HG03060 (cell line): ENCODE results near the gene C12orf76.

Experiments
- ATAC-seq: cut with Tn5 transposase; IDR thresholded peaks from one replicate; pipeline ENCODE4 v1.9.1; 2021; ENCODE audit warnings: low read depth, moderate number of reproducible peaks; ENCODE audit not compliant: unreplicated experiment

The C12orf76 gene

DNA sequence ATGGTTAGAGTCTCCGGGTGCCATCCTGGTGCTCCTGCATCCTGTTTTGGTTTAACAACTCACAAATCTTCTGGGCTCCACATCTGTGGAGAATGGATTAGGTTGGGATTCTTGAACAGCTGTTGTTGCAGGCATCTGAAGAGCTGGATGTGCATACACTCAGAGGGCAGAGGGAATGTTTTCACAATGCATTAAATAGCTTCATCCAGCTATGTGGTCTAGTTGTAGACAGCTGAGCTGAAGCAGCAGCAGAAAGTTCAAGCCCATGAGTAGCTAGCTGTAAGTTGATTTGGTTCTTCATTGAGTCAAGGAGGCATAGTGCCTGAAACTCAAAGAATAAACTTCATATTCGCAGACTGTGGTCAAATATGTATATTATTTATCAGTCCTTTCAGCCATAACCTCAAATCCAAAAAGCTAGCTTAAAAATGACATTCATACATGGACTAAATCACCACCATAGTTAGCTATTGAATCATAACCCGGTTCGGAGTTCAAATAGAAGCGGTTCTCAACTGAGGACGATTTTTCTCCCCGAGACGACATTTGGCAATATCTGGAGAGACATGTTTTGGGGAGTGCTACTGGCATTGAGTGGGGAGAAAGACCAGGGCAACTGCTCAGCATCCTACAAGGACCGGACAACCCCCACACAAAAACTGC lies 50.0 kb downstream of the C12orf76 start:
- ATAC-seq: peak; percentile 12

DNA sequence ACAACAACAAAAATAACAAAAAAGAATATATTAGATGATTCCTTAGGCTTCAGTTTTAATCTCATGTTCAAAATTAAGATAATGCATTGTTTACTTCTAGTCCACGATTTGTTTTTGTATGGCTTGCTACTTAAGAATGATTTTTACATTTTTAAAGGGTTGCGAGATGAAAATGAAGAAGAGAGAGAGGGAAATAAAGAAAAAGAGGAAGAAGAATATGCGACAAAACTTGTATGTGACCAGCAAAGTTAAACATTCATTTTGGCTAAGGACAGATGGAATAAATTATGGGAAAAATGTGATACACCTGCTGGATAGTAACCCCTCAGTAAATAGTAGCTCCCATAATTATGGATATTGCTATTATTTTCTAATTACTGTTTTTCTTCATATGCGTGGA lies 50.9 kb downstream of the C12orf76 start:
- ATAC-seq: no peak

DNA sequence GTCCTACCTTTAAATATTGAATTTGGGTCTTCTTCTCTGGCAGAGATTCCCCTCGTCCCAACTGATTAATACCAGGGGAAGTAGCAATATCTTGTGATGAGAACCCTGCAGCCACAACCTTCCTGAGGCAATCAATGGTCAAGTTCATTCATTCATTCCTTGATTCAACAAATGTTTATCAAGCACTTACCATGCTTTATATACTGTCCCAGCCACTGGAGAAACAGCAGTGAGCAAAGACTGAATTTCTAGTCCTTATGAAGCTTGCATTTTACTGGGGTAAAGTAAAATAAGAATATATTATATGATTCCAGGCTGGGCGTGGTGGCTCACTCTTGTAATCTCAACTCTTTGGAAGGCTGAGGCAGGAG lies 51.9 kb downstream of the C12orf76 start:
- ATAC-seq: no peak

DNA sequence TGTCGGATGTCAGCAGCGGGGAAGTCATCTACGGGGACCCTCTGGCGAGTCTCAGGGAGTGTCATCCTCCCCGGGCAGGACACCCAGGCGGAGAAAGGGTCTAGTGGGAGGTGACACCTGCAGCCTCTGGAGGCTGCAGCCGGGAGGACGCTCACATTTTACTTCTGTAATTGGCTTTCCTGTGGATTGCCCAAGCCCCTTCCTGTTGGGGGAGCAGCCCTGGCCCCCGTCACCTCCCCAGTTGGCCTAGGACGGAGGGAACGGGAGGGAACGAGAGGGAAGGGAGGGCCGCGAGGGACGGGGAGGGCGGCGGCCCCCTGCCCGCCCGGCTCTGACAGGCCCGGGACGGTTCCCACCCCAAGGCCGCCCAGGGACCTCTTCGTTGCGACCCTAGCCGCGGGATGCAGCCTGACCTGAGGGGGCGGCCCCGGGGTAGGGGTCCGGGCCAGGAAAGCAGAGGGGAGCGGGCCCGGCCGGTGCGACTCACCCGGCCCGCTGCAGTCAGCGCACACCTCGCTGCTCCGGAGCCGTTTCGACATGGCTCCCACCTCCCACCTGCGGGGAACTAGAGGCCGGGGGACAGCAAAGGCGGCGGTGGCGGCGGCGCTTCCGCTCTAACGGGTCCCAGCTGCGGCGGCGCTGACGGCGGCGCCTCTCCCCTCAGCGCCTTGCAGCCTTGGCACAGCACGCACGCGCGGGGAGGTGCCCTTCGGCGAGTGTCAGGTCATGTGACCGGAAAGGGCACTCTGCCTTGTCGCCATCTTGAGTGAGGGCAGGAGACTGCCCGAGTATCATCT lies 52.4 kb downstream of the C12orf76 start, which contains the start of gene GIT2:
TSS of gene GIT2 (minus strand) at position 683 of the 797 bp plus-strand sequence. CDS start at position 539, 144 bp downstream.
- peak; percentile 40 for ATAC-seq

DNA sequence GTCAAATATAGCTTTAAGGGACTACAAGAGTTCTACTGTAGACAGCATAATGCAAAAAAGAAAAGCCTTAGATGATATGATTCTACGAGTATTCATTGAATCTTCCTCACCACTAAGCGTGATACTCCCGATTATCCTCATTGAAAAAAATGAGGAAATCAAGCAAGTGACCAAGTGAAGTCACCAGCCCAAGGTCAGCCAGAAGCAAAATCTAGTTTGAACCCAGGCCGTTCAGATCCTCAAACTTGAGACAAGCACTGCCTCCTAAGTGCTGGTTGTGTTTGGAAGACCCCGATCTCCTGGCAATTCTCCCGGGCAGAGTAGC lies 53.0 kb downstream of the C12orf76 start:
- ATAC-seq: no peak

DNA sequence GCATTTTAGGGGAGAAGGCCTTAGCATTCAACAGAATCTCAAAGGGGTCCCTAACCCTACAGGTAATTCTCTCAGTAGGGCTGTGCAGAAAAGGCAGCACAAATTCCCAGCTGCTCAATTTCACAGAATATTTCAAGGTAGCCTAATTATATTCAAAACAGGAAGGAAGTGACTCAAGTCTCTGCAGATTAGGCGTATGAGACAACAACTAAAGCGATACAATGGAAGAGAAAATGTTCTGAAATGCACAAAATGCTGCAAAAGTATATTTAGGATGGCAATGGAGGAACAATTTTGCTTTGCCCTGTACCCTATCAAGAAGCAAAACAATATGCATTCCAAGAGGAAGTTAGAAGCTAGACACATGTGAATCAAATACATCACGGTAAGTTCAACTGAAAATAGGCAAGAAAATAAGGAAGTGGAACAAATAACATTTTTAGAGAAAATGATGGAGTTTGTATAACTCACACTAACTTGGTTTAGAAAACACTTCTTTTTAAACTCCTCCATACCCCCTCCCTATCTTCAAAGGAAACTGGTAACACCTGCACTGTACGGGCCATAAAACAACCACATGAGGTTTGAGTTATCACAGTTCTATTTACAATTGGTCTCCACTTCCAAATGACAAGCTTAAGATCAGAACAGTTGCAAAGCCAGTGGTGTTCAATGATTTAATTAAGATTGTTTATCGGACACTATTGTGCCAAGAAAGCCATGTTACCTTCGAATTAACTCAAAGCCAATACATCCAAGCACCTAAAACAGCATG lies 53.7 kb downstream of the C12orf76 start:
- no peak for ATAC-seq

DNA sequence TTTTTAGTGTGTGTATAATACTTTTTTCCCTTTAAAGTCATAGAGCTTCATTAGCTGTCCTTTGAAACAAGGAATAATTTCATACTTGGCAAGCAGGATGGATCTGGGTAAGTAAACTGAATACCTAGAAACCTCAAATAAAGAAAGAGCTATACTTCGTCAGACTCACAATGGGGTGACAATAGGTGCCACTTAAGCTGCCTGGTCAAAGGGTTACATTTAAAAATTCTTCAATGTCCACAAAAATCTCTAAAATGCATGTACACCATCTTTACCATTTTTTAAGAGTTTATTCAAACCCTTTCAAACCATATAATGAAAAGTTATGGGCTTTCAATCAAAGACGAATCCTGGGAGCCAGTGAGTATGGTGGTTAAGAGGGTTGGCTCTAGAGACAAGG lies 55.2 kb downstream of the C12orf76 start:
- no peak for ATAC-seq

DNA sequence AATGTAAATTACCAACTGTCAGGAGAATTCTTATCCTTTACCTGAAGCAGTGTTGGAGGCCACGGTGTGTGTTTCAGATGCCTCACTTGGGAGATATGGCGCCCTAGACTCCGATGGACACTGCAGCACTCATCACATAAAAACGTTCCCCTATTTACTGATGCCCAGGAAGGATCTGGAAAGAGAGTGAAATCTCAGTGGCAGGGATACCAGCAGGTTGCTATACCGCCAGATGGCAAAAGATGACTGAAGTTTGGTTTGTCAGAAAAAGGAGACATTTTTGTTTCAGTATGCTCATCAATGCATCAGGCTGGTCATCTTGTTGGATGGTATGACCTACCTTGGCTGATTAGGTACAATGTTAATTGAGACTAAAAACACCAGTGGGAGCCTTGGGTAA lies 56.7 kb downstream of the C12orf76 start:
- no peak for ATAC-seq
